ENCODE data around the gene ZNF70. TPM values are rescaled to one million over a fixed set of nuclear protein-coding genes. Genes with fewer than 3 reads are reported as not detected.

ZNF70 gene
- total and polyA plus RNA-seq, 9 of the 15 experiments (the other 6 are each of a cell fraction or from before 2014, with no cell fraction given): 0.14 to 3.3 (median 1.4) TPM

DNA sequence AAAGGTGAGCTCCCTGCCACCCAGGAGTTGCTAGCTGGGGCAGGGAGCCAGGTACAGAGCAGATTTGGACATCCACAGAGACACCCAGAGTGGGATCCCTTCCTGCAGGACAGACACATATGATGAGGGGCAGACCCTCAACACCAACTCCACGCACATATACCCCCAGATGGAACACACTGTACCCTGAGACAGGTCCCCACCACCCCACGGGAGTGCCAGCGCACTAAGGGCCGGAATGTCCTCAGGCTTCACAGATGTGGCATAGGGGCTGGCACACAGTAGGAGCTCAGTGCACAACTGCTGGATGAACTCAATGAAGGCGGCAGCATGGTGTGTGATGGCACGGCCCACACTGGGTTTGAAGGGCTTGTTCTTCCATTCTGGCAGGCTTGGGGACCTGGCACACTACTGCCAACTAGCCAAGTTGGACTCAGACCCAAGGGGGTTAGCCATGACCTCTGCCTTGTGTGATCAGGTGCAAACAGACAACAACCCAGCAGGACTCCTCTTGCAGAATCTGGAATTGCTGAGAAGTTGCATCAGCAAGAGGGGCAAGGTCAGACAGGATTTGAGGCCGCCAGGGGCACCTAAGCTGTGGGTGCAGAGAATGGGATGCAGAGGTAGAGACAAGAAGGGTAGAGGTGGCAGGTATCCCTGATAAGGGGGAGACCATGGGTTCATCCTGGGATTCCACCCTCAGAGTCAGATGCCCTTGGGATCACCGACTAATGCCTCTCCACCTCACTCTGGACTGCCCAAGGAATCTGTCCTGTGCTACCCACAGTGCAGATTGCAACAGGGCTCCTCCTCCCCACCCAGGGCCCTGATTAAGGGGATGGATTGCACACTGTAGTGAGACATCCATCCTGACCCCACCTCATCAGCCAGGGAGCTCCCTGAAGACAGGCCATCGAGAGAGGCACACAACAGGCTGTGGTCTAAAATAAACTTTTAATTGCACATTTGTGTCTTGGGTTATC is 14.3 kb upstream of the ZNF70 start (continued):
- TF ChIP-seq, protein P1, sequence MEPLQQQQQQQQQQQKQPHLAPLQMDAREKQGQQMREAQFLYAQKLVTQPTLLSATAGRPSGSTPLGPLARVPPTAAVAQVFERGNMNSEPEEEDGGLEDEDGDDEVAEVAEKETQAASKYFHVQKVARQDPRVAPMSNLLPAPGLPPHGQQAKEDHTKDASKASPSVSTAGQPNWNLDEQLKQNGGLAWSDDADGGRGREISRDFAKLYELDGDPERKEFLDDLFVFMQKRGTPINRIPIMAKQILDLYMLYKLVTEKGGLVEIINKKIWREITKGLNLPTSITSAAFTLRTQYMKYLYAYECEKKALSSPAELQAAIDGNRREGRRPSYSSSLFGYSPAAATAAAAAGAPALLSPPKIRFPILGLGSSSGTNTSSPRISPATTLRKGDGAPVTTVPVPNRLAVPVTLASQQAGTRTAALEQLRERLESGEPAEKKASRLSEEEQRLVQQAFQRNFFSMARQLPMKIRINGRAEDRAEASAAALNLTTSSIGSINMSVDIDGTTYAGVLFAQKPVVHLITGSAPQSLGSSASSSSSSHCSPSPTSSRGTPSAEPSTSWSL (CRISPR knock-in tag; IDR thresholded peaks at IDR 0.05; ENCODE audit: borderline replicate concordance): no peak
- no peak for TF ChIP-seq RFX5 (IDR thresholded peaks at IDR 0.05; ENCODE audit: low read depth, low read length)
- no peak for TF ChIP-seq TAF7 (tag; IDR thresholded peaks at IDR 0.05)
- TF ChIP-seq NR2C2 (CRISPR knock-in tag; IDR thresholded peaks at IDR 0.05): no peak
- TF ChIP-seq NR2C2 (tag; IDR thresholded peaks at IDR 0.05): peak; percentile 57
- TF ChIP-seq RAD51 (IDR thresholded peaks at IDR 0.05; ENCODE audit: borderline replicate concordance, low read depth): no peak
- TF ChIP-seq, protein P2, sequence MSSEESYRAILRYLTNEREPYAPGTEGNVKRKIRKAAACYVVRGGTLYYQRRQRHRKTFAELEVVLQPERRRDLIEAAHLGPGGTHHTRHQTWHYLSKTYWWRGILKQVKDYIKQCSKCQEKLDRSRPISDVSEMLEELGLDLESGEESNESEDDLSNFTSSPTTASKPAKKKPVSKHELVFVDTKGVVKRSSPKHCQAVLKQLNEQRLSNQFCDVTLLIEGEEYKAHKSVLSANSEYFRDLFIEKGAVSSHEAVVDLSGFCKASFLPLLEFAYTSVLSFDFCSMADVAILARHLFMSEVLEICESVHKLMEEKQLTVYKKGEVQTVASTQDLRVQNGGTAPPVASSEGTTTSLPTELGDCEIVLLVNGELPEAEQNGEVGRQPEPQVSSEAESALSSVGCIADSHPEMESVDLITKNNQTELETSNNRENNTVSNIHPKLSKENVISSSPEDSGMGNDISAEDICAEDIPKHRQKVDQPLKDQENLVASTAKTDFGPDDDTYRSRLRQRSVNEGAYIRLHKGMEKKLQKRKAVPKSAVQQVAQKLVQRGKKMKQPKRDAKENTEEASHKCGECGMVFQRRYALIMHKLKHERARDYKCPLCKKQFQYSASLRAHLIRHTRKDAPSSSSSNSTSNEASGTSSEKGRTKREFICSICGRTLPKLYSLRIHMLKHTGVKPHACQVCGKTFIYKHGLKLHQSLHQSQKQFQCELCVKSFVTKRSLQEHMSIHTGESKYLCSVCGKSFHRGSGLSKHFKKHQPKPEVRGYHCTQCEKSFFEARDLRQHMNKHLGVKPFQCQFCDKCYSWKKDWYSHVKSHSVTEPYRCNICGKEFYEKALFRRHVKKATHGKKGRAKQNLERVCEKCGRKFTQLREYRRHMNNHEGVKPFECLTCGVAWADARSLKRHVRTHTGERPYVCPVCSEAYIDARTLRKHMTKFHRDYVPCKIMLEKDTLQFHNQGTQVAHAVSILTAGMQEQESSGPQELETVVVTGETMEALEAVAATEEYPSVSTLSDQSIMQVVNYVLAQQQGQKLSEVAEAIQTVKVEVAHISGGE (CRISPR knock-in tag; IDR thresholded peaks at IDR 0.05): no peak
- no peak for TF ChIP-seq NCOA2 (IDR thresholded peaks at IDR 0.05; ENCODE audit: partially characterized antibody in 2 of 2)
- no peak for TF ChIP-seq JUN (IDR thresholded peaks at IDR 0.05; ENCODE audit: borderline replicate concordance, low read depth, low read length)
- no peak for TF ChIP-seq JUN (CRISPR knock-in tag; IDR thresholded peaks at IDR 0.05; ENCODE audit: borderline replicate concordance)
- no peak for TF ChIP-seq FOXJ2 (tag; IDR thresholded peaks at IDR 0.05)

Data from K562 (cell line).